Measurements from ENCODE around the gene TNIP1. TPM values are rescaled to one million over a fixed set of nuclear protein-coding genes. Genes with fewer than 3 reads are reported as not detected.
A peak's percentile ranks its signal among the peaks of the same experiment; 100 is the strongest.

The TNIP1 gene
- total RNA-seq, 4 donors from 2014 or later: 74.4 to 115 (median 94.7) TPM

- peaks cover 30 to 54% of the 10 kb centered on the region in 2 donors for H3K4me1 ChIP-seq
- WGBS, 2 donors: 94 to 95% methylated on average over 4 to 9 of the region's 9 CpGs
- no peak for TF ChIP-seq POLR2A (IDR thresholded peaks at IDR 0.05)
- TF ChIP-seq CTCF (IDR thresholded peaks at IDR 0.05): no peak
- H3K9me3 ChIP-seq: no peaks in the 10 kb centered on the region
- no peak overlapping the region for H3K27ac ChIP-seq
- no peak overlapping the region for H3K4me3 ChIP-seq (replicated peaks in 1 of 3)
- DNase-seq: no peak
- no peaks in the 10 kb centered on the region for H3K27me3 ChIP-seq
- no peaks in the 10 kb centered on the region for H3K36me3 ChIP-seq
- intact Hi-C loops (cut with DNase I): no loop called here
Observed at GRCh38 chr5:151077419-151077818, 3.4 kb downstream of the TNIP1 start.

GRCh38 chr5:151076616-151077015 is 4.2 kb downstream of the TNIP1 start:
- TF ChIP-seq CTCF (IDR thresholded peaks at IDR 0.05) (no peak), POLR2A (IDR thresholded peaks at IDR 0.05) (no peak)
- H3K9me3 ChIP-seq: no peaks in the 10 kb centered on the region
- H3K36me3 ChIP-seq: no peaks in the 10 kb centered on the region
- WGBS, 2 donors: 94% methylated on average over 6 of the region's 6 CpGs
- intact Hi-C loops (cut with DNase I): no loop called here
- no peak for DNase-seq
- H3K4me1 ChIP-seq: peaks cover 30 to 54% of the 10 kb centered on the region in 2 donors
- H3K27me3 ChIP-seq: no peaks in the 10 kb centered on the region
- H3K4me3 ChIP-seq (replicated peaks in 1 of 3): no peak overlapping the region
- no peak overlapping the region for H3K27ac ChIP-seq

DNA sequence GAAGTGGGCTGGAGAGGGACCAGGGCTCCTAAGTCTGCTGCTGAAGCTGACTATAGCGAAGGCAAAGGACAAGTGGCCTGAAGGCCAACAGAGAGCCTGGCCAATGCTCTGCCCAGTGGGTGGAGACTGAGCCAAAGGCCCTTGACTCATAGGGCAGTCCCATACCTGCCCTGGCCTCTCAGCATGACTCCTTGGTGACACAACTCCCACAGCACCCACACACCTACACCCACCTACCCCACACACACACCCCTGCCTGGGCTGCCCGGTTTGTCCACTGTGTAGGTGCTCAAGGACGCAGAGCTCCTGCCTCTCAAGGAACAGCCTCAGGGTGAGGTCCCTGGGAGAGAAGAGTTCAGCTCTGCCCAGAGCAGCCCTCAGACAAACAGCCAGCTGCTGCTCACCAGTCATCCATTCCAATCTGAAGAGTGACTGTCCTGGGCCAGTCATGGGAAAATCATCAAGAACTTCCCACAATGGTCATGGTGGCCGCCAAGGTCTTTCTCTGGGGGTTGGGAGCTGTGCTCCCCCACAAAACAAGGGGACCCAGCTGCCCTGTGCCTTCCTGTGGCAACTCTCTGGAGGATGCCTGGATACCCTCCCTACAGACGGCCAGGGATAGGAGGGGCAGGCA is 5.0 kb downstream of the TNIP1 start:
- peak; percentile 72 to 79 for DNase-seq
- Histone ChIP-seq H3K27me3 (no peaks in the 10 kb centered on the region), H3K36me3 (no peaks in the 10 kb centered on the region), H3K9me3 (no peaks in the 10 kb centered on the region), H3K4me1 (peaks cover 35 to 60% of the 10 kb centered on the region in 2 donors), H3K4me3 (replicated peaks in 1 of 3) (no peak overlapping the region), H3K27ac (peak overlapping the region; percentile 42 to 50 (median 50))
- TF ChIP-seq POLR2A (IDR thresholded peaks at IDR 0.05) (no peak), CTCF (IDR thresholded peaks at IDR 0.05) (no peak)
- WGBS, 2 donors: 58 to 62% methylated on average over 3 to 4 of the region's 5 CpGs
- intact Hi-C loops (cut with DNase I): no loop called here

GRCh38 chr5:151074557-151074956 is 6.3 kb downstream of the TNIP1 start:
- WGBS, 2 donors: 97 to 98% methylated on average over 2 of the region's 2 CpGs
- Histone ChIP-seq H3K36me3 (no peaks in the 10 kb centered on the region), H3K27ac (peak overlapping the region in 1 of 3 donors; percentile 32), H3K4me1 (peaks cover 39 to 62% of the 10 kb centered on the region in 2 donors), H3K9me3 (no peaks in the 10 kb centered on the region), H3K4me3 (replicated peaks in 1 of 3) (no peak overlapping the region), H3K27me3 (no peaks in the 10 kb centered on the region)
- no peak for DNase-seq
- TF ChIP-seq POLR2A (IDR thresholded peaks at IDR 0.05) (no peak), CTCF (IDR thresholded peaks at IDR 0.05) (no peak)
- intact Hi-C loops (cut with DNase I): no loop called here

DNA sequence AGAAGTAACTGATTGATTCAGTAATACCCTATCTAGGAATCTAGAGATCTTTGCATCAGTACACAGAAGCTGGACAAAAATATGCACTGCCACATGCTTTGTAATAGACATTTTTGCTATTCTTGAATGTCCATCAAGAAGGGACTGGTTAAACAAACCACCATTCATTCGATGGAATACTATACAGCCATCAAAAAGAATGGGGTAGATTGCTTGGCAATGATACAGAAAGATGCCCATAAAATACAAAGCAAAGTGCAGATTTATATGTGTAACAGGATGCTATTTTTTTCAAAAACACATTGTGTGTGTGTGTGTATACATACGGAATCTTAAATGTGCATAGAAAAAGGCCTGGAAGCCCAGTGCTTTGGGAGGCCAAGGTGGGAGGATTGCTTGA is 7.6 kb downstream of the TNIP1 start:
- no peak for TF ChIP-seq CTCF (IDR thresholded peaks at IDR 0.05)
- TF ChIP-seq POLR2A (IDR thresholded peaks at IDR 0.05): no peak
- no peaks in the 10 kb centered on the region for H3K9me3 ChIP-seq
- WGBS, 2 donors: 97 to 98% methylated on average over 2 of the region's 2 CpGs
- H3K36me3 ChIP-seq: no peaks in the 10 kb centered on the region
- H3K4me3 ChIP-seq (replicated peaks in 1 of 3): no peak overlapping the region
- peaks cover 50 to 62% of the 10 kb centered on the region in 2 donors for H3K4me1 ChIP-seq
- no peak for DNase-seq
- intact Hi-C loops (cut with DNase I): no loop called here
- peak overlapping the region in 1 of 3 donors; percentile 54 for H3K27ac ChIP-seq
- no peaks in the 10 kb centered on the region for H3K27me3 ChIP-seq

All from thyroid gland (tissue), 4 donors.